A549 (cell line): ENCODE results near the gene SEPHS1. TPM values are rescaled to one million over a fixed set of nuclear protein-coding genes. Genes with fewer than 3 reads are reported as not detected.

ENCODE experiments used
- ATAC-seq, 2 experiments: fragments of 200-7000 bp in 1 of 2; fragments of >200 bp in 1 of 2; cut with Nextera tagmentation in 1 of 2; cut with Tn5 transposase in 1 of 2; 3 replicates each; pipeline versions ENCODE4 v1.8.0 to v1.9.1; 2018 to 2020; ENCODE audit warnings: mild to moderate bottlenecking in 1 of 2, moderate library complexity in 1 of 2
- CTCF ChIA-PET: fragments of 300-600 bp; sonication (Branson Sonifier 250); formaldehyde crosslinking; extraction: SDS; loops from one replicate; lab custom pipeline; 2021; ENCODE audit warnings: antibody characterized with exemption, inconsistent platforms; lab: Yijun Ruan, JAX
- POLR2A ChIA-PET: fragments of 350-600 bp; formaldehyde crosslinking; extraction: SDS; loops from one replicate; lab custom pipeline; 2021; ENCODE audit warnings: antibody characterized with exemption, inconsistent platforms; lab: Yijun Ruan, JAX
- DNase-seq, 2 experiments: peaks; one replicate each; pipeline versions ENCODE4 v3.0.0 to v3.0.0-alpha.2; 2011 to 2016; ENCODE audit warnings: low read depth in 1 of 2, low spot score in 1 of 2
- FAIRE-seq: peaks from 2 replicates; lab custom pipeline; 2011; peaks lifted over from hg19 to GRCh38; lab: Jason Lieb, UNC
- H3K27ac ChIP-seq, 2 experiments: fragments of >200 bp; sonication (Bioruptor Twin); formaldehyde crosslinking; 3 replicates each; pipeline ENCODE4 v1.5.1; 2016 to 2017
- H3K4me1 ChIP-seq: fragments of >200 bp; sonication (Bioruptor Twin); formaldehyde crosslinking; 3 replicates; pipeline ENCODE4 v1.6.1; 2016
- H3K4me2 ChIP-seq: fragments of >200 bp; sonication (Bioruptor Twin); formaldehyde crosslinking; 3 replicates; pipeline ENCODE4 v1.6.1; 2016
- H3K4me3 ChIP-seq: fragments of >200 bp; sonication (Bioruptor Twin); formaldehyde crosslinking; 3 replicates; pipeline ENCODE4 v1.5.1; 2016
- H3K9me3 ChIP-seq: fragments of >200 bp; sonication (Bioruptor Twin); formaldehyde crosslinking; 3 replicates; pipeline ENCODE4 v1.6.1; 2016
- BCL3 ChIP-seq: fragments of >200 bp; sonication (Bioruptor Twin); formaldehyde crosslinking; IDR thresholded peaks from 3 replicates; pipeline ENCODE4 v1.6.1; 2016
- FOSL2 ChIP-seq, 2 experiments: fragments of 450-650 bp in 1 of 2; fragments of >200 bp in 1 of 2; sonication (Bioruptor Twin) in 1 of 2; formaldehyde crosslinking; IDR thresholded peaks; 2 replicates each; pipeline versions ENCODE4 v1.5.0 to v1.6.1; 2016 to 2020; ENCODE audit warnings: mild to moderate bottlenecking in 1 of 2, moderate library complexity in 1 of 2
- WGBS: methylation state at CpG from one replicate; pipeline ENCODE4 v1.1.6; 2017; ENCODE audit errors: missing lambda C conversion rate; 5-methylcytosine and 5-hydroxymethylcytosine counted together
- polyA plus RNA-seq, 4 experiments: library from polyadenylated mRNA; depleted of rRNA in 3 of 4; stranded (reverse); fragments of >200 nt; fragmentation: RNase III in 1 of 4; extraction: RNeasy Plus Mini Kit Qiagen cat#74134 plus additional on column Dnase treatment in 1 of 4; gene quantifications; 2 replicates in 3 of 4; 3 replicates in 1 of 4; pipeline ENCODE4 v1.2.3, GENCODE V29; 2011 to 2017

The SEPHS1 gene
- polyA plus RNA-seq, 2 of the 4 experiments (the other 2 are of a cell fraction): 71.4 to 124 TPM

GRCh38 chr10:13268310-13268709, 79.8 kb downstream of the SEPHS1 start:
- H3K4me3 ChIP-seq: no peak overlapping the region
- no peak overlapping the region for H3K4me2 ChIP-seq
- H3K4me1 ChIP-seq: peaks cover 7% of the 10 kb centered on the region; the same call in 2 of the 3 replicates
- H3K27ac ChIP-seq: no peak overlapping the region
- no peak for FAIRE-seq
- DNase-seq: no peak
- POLR2A ChIA-PET: no interaction called here
- no peak for ATAC-seq
- CTCF ChIA-PET: interaction anchor here (0.6 to 1.7 kb wide), 2 partner anchors 34 to 53 kb away, joined by 3 to 6 read pairs; no protein-coding TSS in a partner anchor
- no peaks in the 10 kb centered on the region for H3K9me3 ChIP-seq
- 60% methylated on average over 4 of the region's 4 CpGs for WGBS
- TF ChIP-seq BCL3 (no peak), FOSL2 (IDR thresholded peaks at IDR 0.05) (no peak), FOSL2 (CRISPR knock-in tag; IDR thresholded peaks at IDR 0.05) (no peak)

Other genes starting within 250 kb of the SEPHS1 start
- 24.3 and 33.2 TPM in 2 replicates for gene OPTN, start 248.1 kb downstream of the SEPHS1 start, polyA plus RNA-seq (2011; rRNA removed)
- 30.9 to 34.5 TPM (median 31.8 TPM) in 3 replicates for gene OPTN, start 248.1 kb downstream of the SEPHS1 start, polyA plus RNA-seq (2017; fragmentation: RNase III; extraction: RNeasy Plus Mini Kit Qiagen cat#74134 plus additional on column Dnase treatment)
- 18.9 and 24.4 TPM in 2 replicates for gene MCM10, start 186.7 kb downstream of the SEPHS1 start, polyA plus RNA-seq (2011; rRNA removed)
- 22.4 to 25.4 TPM (median 24.3 TPM) in 3 replicates for gene MCM10, start 186.7 kb downstream of the SEPHS1 start, polyA plus RNA-seq (2017; fragmentation: RNase III; extraction: RNeasy Plus Mini Kit Qiagen cat#74134 plus additional on column Dnase treatment)
- not detected in 2 replicates for gene UCMA, start 113.9 kb downstream of the SEPHS1 start, polyA plus RNA-seq (2011; rRNA removed)
- not detected in 3 replicates for gene UCMA, start 113.9 kb downstream of the SEPHS1 start, polyA plus RNA-seq (2017; fragmentation: RNase III; extraction: RNeasy Plus Mini Kit Qiagen cat#74134 plus additional on column Dnase treatment)
- gene PHYH, start 48.2 kb downstream of the SEPHS1 start, polyA plus RNA-seq (2011; rRNA removed): 25.6 and 28.0 TPM in 2 replicates
- 26.3 to 28.3 TPM (median 26.6 TPM) in 3 replicates for gene PHYH, start 48.2 kb downstream of the SEPHS1 start, polyA plus RNA-seq (2017; fragmentation: RNase III; extraction: RNeasy Plus Mini Kit Qiagen cat#74134 plus additional on column Dnase treatment)
- gene BEND7, start 180.7 kb upstream of the SEPHS1 start, polyA plus RNA-seq (2011; rRNA removed): 11.5 and 12.2 TPM in 2 replicates
- gene BEND7, start 180.7 kb upstream of the SEPHS1 start, polyA plus RNA-seq (2017; fragmentation: RNase III; extraction: RNeasy Plus Mini Kit Qiagen cat#74134 plus additional on column Dnase treatment): 7.9 to 10.4 TPM (median 9.8 TPM) in 3 replicates
- 21.5 and 39.6 TPM in 2 replicates for gene PRPF18, start 238.7 kb upstream of the SEPHS1 start, polyA plus RNA-seq (2011; rRNA removed)
- 22.0 to 22.8 TPM (median 22.3 TPM) in 3 replicates for gene PRPF18, start 238.7 kb upstream of the SEPHS1 start, polyA plus RNA-seq (2017; fragmentation: RNase III; extraction: RNeasy Plus Mini Kit Qiagen cat#74134 plus additional on column Dnase treatment)